OCI-M1 (cell line): ENCODE results near the gene AMIGO2.
A peak's percentile ranks its signal among the peaks of the same experiment; 100 is the strongest.
"Not testable (repeated sequence)": the region's sequence is repeated elsewhere in the genome, so short reads cannot be mapped to it uniquely, and the experiment has no call there.

Experiments used
- DNase-seq: peaks from one replicate; lab custom pipeline; 2025; lab: John Stamatoyannopoulos, UW

Gene AMIGO2

GRCh38 chr12:47079468-47079980, at the start of gene AMIGO2, which contains the start of gene PCED1B:
AMIGO2 (minus strand) TSS chr12:47079959; CDS start chr12:47079002, 957 bp downstream.
PCED1B (plus strand) TSS chr12:47079621; CDS start chr12:47235064, 155,443 bp downstream.
- DNase-seq: peak; percentile 85

- DNase-seq: no peak
Observed at GRCh38 chr12:47126246-47126645, 46.5 kb upstream of the AMIGO2 start.

GRCh38 chr12:47124451-47124850, 44.7 kb upstream of the AMIGO2 start:
- peak; percentile 16 for DNase-seq

GRCh38 chr12:47123730-47124129, 44.0 kb upstream of the AMIGO2 start:
- no peak for DNase-seq

- DNase-seq: no peak
Observed at GRCh38 chr12:47122602-47123001, 42.8 kb upstream of the AMIGO2 start.

- DNase-seq: no peak
Observed at GRCh38 chr12:47121146-47121545, 41.4 kb upstream of the AMIGO2 start.

GRCh38 chr12:47120736-47121135, 41.0 kb upstream of the AMIGO2 start:
- DNase-seq: no peak

- DNase-seq: not testable (repeated sequence)
Observed at GRCh38 chr12:47117305-47117704, 37.5 kb upstream of the AMIGO2 start.

- DNase-seq: no peak
Observed at GRCh38 chr12:47114481-47114892, 34.7 kb upstream of the AMIGO2 start.

- DNase-seq: no peak
Observed at GRCh38 chr12:47112679-47113078, 32.9 kb upstream of the AMIGO2 start.

GRCh38 chr12:47111854-47112253, 32.1 kb upstream of the AMIGO2 start:
- no peak for DNase-seq

- DNase-seq: no peak
Observed at GRCh38 chr12:47111392-47111778, 31.6 kb upstream of the AMIGO2 start.

- no peak for DNase-seq
Observed at GRCh38 chr12:47110718-47111391, 31.1 kb upstream of the AMIGO2 start.

GRCh38 chr12:47110011-47110541, 30.3 kb upstream of the AMIGO2 start:
- no peak for DNase-seq

GRCh38 chr12:47107926-47108325, 28.2 kb upstream of the AMIGO2 start:
- no peak for DNase-seq

GRCh38 chr12:47107446-47107845, 27.7 kb upstream of the AMIGO2 start:
- no peak for DNase-seq

GRCh38 chr12:47105914-47106674, 26.3 kb upstream of the AMIGO2 start:
- no peak for DNase-seq

- no peak for DNase-seq
Observed at GRCh38 chr12:47102845-47103651, 23.3 kb upstream of the AMIGO2 start.

GRCh38 chr12:47102406-47102805, 22.6 kb upstream of the AMIGO2 start:
- no peak for DNase-seq

- no peak for DNase-seq
Observed at GRCh38 chr12:47100160-47100559, 20.4 kb upstream of the AMIGO2 start.

- DNase-seq: no peak
Observed at GRCh38 chr12:47099610-47100009, 19.9 kb upstream of the AMIGO2 start.

GRCh38 chr12:47098099-47098498, 18.3 kb upstream of the AMIGO2 start:
- no peak for DNase-seq
